HepG2 (cell line): ENCODE data around the gene GTF2F1. TPM values are rescaled to one million over a fixed set of nuclear protein-coding genes. Genes with fewer than 3 reads are reported as not detected.

Experiments
- ATF5 ChIP-seq: sonication (generic); formaldehyde crosslinking; IDR thresholded peaks from 2 replicates; pipeline ENCODE4 v1.4.0; 2020; ENCODE audit warnings: mild to moderate bottlenecking, low read depth, missing genetic modification reagents
- CCDC6 ChIP-seq: sonication (generic); formaldehyde crosslinking; IDR thresholded peaks from 2 replicates; pipeline ENCODE4 v1.8.1; 2022; ENCODE audit warnings: mild to moderate bottlenecking, missing genetic modification reagents, moderate library complexity
- HDAC1 ChIP-seq: sonication (generic); formaldehyde crosslinking; IDR thresholded peaks from 2 replicates; pipeline ENCODE4 v1.5.1; 2020; ENCODE audit warnings: mild to moderate bottlenecking, missing genetic modification reagents
- ISL2 ChIP-seq: sonication (generic); formaldehyde crosslinking; IDR thresholded peaks from 2 replicates; pipeline ENCODE4 v1.5.0; 2020; ENCODE audit warnings: missing genetic modification reagents
- NAIF1 ChIP-seq: sonication (generic); formaldehyde crosslinking; IDR thresholded peaks from 2 replicates; pipeline ENCODE4 v1.5.0; 2020; ENCODE audit warnings: mild to moderate bottlenecking, missing genetic modification reagents, borderline replicate concordance
- NFIC ChIP-seq: IDR thresholded peaks from 2 replicates; pipeline ENCODE4 v1.6.1; 2012; ENCODE audit warnings: mild to moderate bottlenecking, low read length, inconsistent platforms
- NKX3-1 ChIP-seq: sonication (generic); formaldehyde crosslinking; IDR thresholded peaks from 2 replicates; pipeline ENCODE4 v1.5.0; 2020; ENCODE audit warnings: missing genetic modification reagents
- NR2C2 ChIP-seq: sonication (generic); formaldehyde crosslinking; IDR thresholded peaks from 2 replicates; pipeline ENCODE4 v1.4.0; 2020; ENCODE audit warnings: missing genetic modification reagents, mild to moderate bottlenecking, moderate library complexity, borderline replicate concordance
- NRL ChIP-seq: sonication (generic); formaldehyde crosslinking; IDR thresholded peaks from 2 replicates; pipeline ENCODE4 v1.5.0; 2020; ENCODE audit warnings: missing genetic modification reagents, mild to moderate bottlenecking, moderate library complexity, borderline replicate concordance
- RBFOX2 ChIP-seq: fragments of 200-400 bp; formaldehyde crosslinking; IDR thresholded peaks from 2 replicates; pipeline ENCODE4 v1.6.1; 2017; ENCODE audit warnings: low read depth, mild to moderate bottlenecking, low read length
- RFX1 ChIP-seq: fragments of 450-650 bp; IDR thresholded peaks from 2 replicates; pipeline ENCODE4 v1.6.1; 2017
- ZBTB33 ChIP-seq: sonication (generic); formaldehyde crosslinking; IDR thresholded peaks from 2 replicates; pipeline ENCODE4 v1.4.0; 2020; ENCODE audit warnings: missing genetic modification reagents
- ZBTB7B ChIP-seq: sonication (generic); formaldehyde crosslinking; IDR thresholded peaks from 2 replicates; pipeline ENCODE4 v1.4.0; 2020; ENCODE audit warnings: missing genetic modification reagents
- ZFP36 ChIP-seq: fragments of 150-350 bp; IDR thresholded peaks from 2 replicates; pipeline ENCODE4 v1.6.1; 2018; ENCODE audit warnings: borderline replicate concordance, low read length, low read depth; ENCODE audit not compliant: partially characterized antibody
- ZKSCAN8 ChIP-seq: IDR thresholded peaks from 2 replicates; pipeline ENCODE4 v1.6.1; 2016; ENCODE audit warnings: borderline replicate concordance, missing genetic modification reagents, missing compliant biosample characterization
- ZNF143 ChIP-seq: sonication (generic); formaldehyde crosslinking; IDR thresholded peaks from 2 replicates; pipeline ENCODE4 v1.4.0; 2020; ENCODE audit warnings: missing genetic modification reagents
- ZNF383 ChIP-seq: sonication (generic); formaldehyde crosslinking; IDR thresholded peaks from 2 replicates; pipeline ENCODE4 v1.4.0; 2020; ENCODE audit warnings: missing genetic modification reagents, mild to moderate bottlenecking, borderline replicate concordance
- ZNF547 ChIP-seq: sonication (generic); formaldehyde crosslinking; IDR thresholded peaks from 2 replicates; pipeline ENCODE4 v1.5.1; 2020; ENCODE audit warnings: mild to moderate bottlenecking, missing genetic modification reagents
- ZNF776 ChIP-seq: sonication (generic); formaldehyde crosslinking; IDR thresholded peaks from 2 replicates; pipeline ENCODE4 v1.4.0; 2020; ENCODE audit warnings: mild to moderate bottlenecking, missing genetic modification reagents
- ZNF841 ChIP-seq: sonication (generic); formaldehyde crosslinking; IDR thresholded peaks from 2 replicates; pipeline ENCODE4 v1.8.1; 2023; ENCODE audit warnings: missing genetic modification reagents, borderline replicate concordance
- ZNF878 ChIP-seq: sonication (generic); formaldehyde crosslinking; IDR thresholded peaks from 2 replicates; pipeline ENCODE4 v1.8.1; 2023; ENCODE audit warnings: mild to moderate bottlenecking, missing genetic modification reagents, moderate library complexity
- polyA plus RNA-seq, 8 experiments: library from polyadenylated mRNA; depleted of rRNA in 3 of 8; stranded (reverse) in 7 of 8; unstranded in 1 of 8; fragments of >200 nt; fragmentation: Illumina TruSeq in 4 of 8; extraction: Trizol in 4 of 8; gene quantifications; 2 replicates each; pipeline versions ENCODE4 v1.2.1 to v1.2.3, GENCODE V29; 2011 to 2016; ENCODE audit warnings: low read depth in 4 of 8, missing spikeins in 1 of 8, mixed read lengths in 1 of 8; ENCODE audit not compliant: insufficient read depth in 1 of 8
- total RNA-seq, 5 experiments: library from RNA; depleted of rRNA; stranded (reverse); fragments of >200 nt; fragmentation: Illumina TruSeq; extraction: Trizol; gene quantifications; 2 replicates each; pipeline ENCODE4 v1.2.3, GENCODE V29; 2016; ENCODE audit warnings: low read depth in 1 of 5
- TF ChIP-seq, protein P1 (sequence below): sonication (generic); formaldehyde crosslinking; IDR thresholded peaks from 2 replicates; pipeline ENCODE4 v1.8.1; 2023; ENCODE audit warnings: missing genetic modification reagents, inconsistent platforms, borderline replicate concordance
- TF ChIP-seq, protein P2 (sequence below): sonication (generic); formaldehyde crosslinking; IDR thresholded peaks from 2 replicates; pipeline ENCODE4 v1.8.0; 2022; ENCODE audit warnings: low read depth, missing genetic modification reagents
- TF ChIP-seq, protein P3 (sequence below): sonication (generic); formaldehyde crosslinking; IDR thresholded peaks from 2 replicates; pipeline ENCODE4 v1.4.0; 2020; ENCODE audit warnings: missing genetic modification reagents

GTF2F1 gene
- total and polyA plus RNA-seq, 2 of the 13 experiments (the other 11 are each of a cell fraction or from before 2014, with no cell fraction given), result 27.8 to 34.1 TPM

GRCh38 chr19:6424195-6424938, 31.4 kb upstream of the GTF2F1 start, which contains the start of gene KHSRP (continued):
- TF ChIP-seq HDAC1 (CRISPR knock-in tag) (peak; percentile 7; the same call in 1 of the 2 replicates), NAIF1 (CRISPR knock-in tag) (no peak), ZFP36 (no peak), RFX1 (no peak), ZNF776 (CRISPR knock-in tag) (0 out of 2 replicates have a peak, but pooled peaks have one; percentile 41), NKX3-1 (CRISPR knock-in tag) (no peak), NR2C2 (CRISPR knock-in tag) (no peak; the same call in 1 of the 2 replicates), RBFOX2 (peak; percentile 89), NFIC (no peak), ZNF547 (CRISPR knock-in tag) (no peak), ZNF143 (CRISPR knock-in tag) (peak; percentile 85), NRL (CRISPR knock-in tag) (no peak), ZNF878 (CRISPR knock-in tag) (no peak), ZKSCAN8 (no peak), ISL2 (no peak; the same call in 1 of the 2 replicates), ZNF383 (CRISPR knock-in tag) (no peak), ZBTB33 (no peak), ZBTB7B (no peak), ZNF841 (CRISPR knock-in tag) (no peak), CCDC6 (CRISPR knock-in tag) (no peak), ATF5 (CRISPR knock-in tag) (no peak)
- TF ChIP-seq, protein P1, sequence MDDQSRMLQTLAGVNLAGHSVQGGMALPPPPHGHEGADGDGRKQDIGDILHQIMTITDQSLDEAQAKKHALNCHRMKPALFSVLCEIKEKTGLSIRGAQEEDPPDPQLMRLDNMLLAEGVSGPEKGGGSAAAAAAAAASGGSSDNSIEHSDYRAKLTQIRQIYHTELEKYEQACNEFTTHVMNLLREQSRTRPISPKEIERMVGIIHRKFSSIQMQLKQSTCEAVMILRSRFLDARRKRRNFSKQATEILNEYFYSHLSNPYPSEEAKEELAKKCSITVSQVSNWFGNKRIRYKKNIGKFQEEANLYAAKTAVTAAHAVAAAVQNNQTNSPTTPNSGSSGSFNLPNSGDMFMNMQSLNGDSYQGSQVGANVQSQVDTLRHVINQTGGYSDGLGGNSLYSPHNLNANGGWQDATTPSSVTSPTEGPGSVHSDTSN (CRISPR knock-in tag), result no peak
- TF ChIP-seq, protein P2, sequence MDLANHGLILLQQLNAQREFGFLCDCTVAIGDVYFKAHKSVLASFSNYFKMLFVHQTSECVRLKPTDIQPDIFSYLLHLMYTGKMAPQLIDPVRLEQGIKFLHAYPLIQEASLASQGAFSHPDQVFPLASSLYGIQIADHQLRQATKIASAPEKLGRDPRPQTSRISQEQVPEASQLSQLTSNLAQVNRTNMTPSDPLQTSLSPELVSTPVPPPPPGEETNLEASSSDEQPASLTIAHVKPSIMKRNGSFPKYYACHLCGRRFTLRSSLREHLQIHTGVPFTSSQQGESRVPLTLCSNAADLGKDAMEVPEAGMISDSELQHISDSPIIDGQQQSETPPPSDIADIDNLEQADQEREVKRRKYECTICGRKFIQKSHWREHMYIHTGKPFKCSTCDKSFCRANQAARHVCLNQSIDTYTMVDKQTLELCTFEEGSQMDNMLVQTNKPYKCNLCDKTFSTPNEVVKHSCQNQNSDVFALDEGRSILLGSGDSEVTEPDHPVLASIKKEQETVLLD (CRISPR knock-in tag), result no peak
- TF ChIP-seq, protein P3, sequence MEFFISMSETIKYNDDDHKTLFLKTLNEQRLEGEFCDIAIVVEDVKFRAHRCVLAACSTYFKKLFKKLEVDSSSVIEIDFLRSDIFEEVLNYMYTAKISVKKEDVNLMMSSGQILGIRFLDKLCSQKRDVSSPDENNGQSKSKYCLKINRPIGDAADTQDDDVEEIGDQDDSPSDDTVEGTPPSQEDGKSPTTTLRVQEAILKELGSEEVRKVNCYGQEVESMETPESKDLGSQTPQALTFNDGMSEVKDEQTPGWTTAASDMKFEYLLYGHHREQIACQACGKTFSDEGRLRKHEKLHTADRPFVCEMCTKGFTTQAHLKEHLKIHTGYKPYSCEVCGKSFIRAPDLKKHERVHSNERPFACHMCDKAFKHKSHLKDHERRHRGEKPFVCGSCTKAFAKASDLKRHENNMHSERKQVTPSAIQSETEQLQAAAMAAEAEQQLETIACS, result peak; percentile 65; the same call in 1 of the 2 replicates
